D721Med (cell line): Measurements from ENCODE around the gene NPC1.

Experiments
- DNase-seq: peaks from one replicate; pipeline ENCODE4 v3.0.0; 2011; ENCODE audit warnings: low spot score; ENCODE audit not compliant: insufficient read length
- FAIRE-seq: peaks from 2 replicates; lab custom pipeline; 2011; peaks lifted over from hg19 to GRCh38; lab: Jason Lieb, UNC
- CTCF ChIP-seq: IDR thresholded peaks from 2 replicates; pipeline ENCODE4 v1.5.1; 2012; ENCODE audit warnings: mild to moderate bottlenecking, control low read depth; ENCODE audit not compliant: insufficient read depth; ENCODE audit errors: missing control alignments

The NPC1 gene

DNA sequence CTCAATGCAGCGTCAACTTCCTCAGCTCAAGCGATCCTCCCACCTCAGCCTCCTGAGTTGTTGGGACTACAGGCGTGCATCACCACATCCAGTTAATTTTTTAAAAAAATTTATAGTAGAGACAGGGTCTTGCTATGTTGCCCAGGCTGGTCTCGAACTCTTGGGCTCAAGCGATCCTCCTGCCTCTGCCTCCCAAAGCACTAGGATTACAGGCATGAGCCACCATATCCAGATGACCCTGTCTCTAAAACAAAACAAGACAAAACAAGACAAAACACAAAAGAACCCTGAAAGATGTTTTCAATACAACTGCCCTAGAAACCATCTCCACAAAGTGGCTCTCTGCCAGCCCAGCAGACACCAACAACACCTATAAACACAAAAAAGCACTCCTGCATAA lies 45.0 kb upstream of the NPC1 start:
- TF ChIP-seq CTCF, result no peak
- FAIRE-seq (no peak), DNase-seq (no peak)

DNA sequence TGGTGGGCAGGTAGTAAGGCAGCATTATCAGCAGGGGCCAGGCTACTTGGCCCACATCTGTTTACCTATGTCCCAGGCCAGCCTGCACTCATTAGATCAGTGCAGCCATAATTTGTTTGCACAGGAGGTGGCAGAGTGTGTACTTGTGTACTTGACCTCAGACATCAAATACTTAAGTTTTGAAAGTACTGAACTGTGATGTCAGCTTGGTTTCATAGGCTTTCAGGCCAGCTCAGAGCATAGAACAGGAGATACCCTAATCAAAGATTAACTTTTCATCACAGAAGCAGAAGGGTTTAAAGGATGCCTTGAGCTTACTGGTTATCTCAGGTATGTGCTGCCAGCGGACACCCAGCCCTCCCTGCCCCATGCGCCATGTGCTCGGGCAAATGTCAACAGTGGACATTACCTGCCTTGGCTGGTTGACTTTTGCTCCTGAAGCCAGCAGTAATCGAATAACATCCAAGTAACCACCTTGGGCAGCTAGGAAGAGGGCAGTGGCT lies 43.2 kb upstream of the NPC1 start:
- TF ChIP-seq CTCF, result no peak
- no peak for DNase-seq
- FAIRE-seq, result no peak

- TF ChIP-seq CTCF, result no peak
- no peak for DNase-seq
- FAIRE-seq, result no peak
Observed at GRCh38 chr18:23627970-23628369, 41.7 kb upstream of the NPC1 start.

GRCh38 chr18:23627321-23627720 lies 41.0 kb upstream of the NPC1 start:
- DNase-seq (no peak), FAIRE-seq (no peak)
- no peak for TF ChIP-seq CTCF

DNA sequence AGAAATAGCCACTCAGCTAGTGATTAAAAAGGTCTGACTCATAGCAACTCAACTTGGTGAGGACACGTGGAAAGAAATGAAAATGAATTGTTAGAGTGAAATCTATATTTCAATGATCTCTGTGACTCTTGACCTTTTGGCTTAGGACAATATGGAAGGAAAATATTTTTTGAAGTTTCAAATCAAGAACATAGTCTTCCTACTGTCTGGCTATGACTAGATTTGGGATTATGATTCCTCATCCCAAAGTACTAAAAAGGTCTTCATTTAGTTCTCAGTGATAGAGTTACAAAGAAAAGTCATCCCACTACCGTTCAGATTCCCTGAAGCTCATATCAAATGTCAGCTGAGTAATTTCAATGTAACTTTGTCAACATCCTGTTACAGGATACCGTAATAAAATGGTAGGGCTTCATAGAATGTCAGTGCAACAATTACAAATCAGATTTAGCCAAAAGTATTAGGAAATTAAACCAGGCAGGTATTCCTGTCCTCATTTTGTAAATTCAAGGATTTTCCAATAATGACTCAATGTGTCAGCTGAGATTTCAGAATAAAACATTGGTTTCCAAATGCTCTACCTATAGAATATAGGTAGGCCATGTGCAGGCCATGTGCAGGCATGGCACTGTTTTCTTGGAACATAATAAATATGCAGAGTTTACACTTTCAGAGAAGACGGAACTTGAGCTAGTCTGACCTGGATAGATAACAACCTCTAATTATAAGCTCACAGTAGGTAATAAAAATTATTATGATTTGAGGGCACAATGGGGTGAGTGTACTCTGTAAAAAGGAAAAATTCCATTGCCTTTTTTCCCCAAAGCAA lies 40.4 kb upstream of the NPC1 start:
- no peak for DNase-seq
- FAIRE-seq, result no peak
- TF ChIP-seq CTCF, result no peak

GRCh38 chr18:23623040-23623439 lies 36.7 kb upstream of the NPC1 start:
- no peak for FAIRE-seq
- no peak for TF ChIP-seq CTCF

GRCh38 chr18:23619388-23619881 lies 33.1 kb upstream of the NPC1 start:
- TF ChIP-seq CTCF, result no peak
- DNase-seq (no peak), FAIRE-seq (no peak)

More at GRCh38 chr18:23623040-23623439, 36.7 kb upstream of the NPC1 start:
- no peak for DNase-seq
